ENCODE data around the gene FBXO10. TPM values are rescaled to one million over a fixed set of nuclear protein-coding genes. Genes with fewer than 3 reads are reported as not detected.

Gene FBXO10
- total RNA-seq, 2 experiments from 2014 or later, result 9.4 to 13.2 TPM

- Histone ChIP-seq H4K20me1 (ENCODE audit: insufficient read depth, low read length) (peaks cover 18% of the 10 kb centered on the region), H2AFZ (ENCODE audit: low read length) (peak overlapping the region; percentile 96), H3K4me3 (ENCODE audit: low read depth, low read length, poor library complexity, severe bottlenecking) (peak overlapping the region; percentile 35), H3K27ac (ENCODE audit: low read depth, low read length, poor library complexity, severe bottlenecking) (no peak overlapping the region), H3K9me3 (ENCODE audit: low read length) (no peaks in the 10 kb centered on the region), H3K9me2 (ENCODE audit: insufficient read depth, low read length) (no peaks in the 10 kb centered on the region), H3K4me1 (ENCODE audit: insufficient read depth, low read length, poor library complexity, severe bottlenecking) (peaks cover 47% of the 10 kb centered on the region), H3K79me2 (ENCODE audit: insufficient read depth, low read depth, low read length) (peaks cover 41% of the 10 kb centered on the region), H3K36me3 (ENCODE audit: insufficient read depth, low read length) (peaks cover 22% of the 10 kb centered on the region), H3K4me2 (ENCODE audit: low read length) (peak overlapping the region; percentile 87)
- no peak for TF ChIP-seq CTCF (conservative IDR thresholded peaks at IDR 0.05; ENCODE audit: low read length)
- no peak for TF ChIP-seq EZH2phosphoT487 (IDR thresholded peaks at IDR 0.05; ENCODE audit: borderline replicate concordance, low read depth, low read length)
- intact Hi-C loops (cut with micrococcal nuclease; ENCODE audit: unreplicated experiment), result loop anchor here (5.0 kb wide), 4 partner anchors 107 to 308 kb away; partner anchors contain the start of genes DCAF10, POLR1E and SLC25A51
- no TSS peak for BruUV-seq (replicated peaks)
- ChIA-PET CTCF (ENCODE audit: unreplicated experiment) (no interaction called here), POLR2A (interaction anchor here (0.5 to 0.7 kb wide), 3 partner anchors 18 to 221 kb away, joined by 3 to 6 read pairs (median 3); no protein-coding TSS in a partner anchor)
- no peak for DNase-seq (ENCODE audit: low spot score)
Measured at GRCh38 chr9:37593883-37594448, 17.8 kb upstream of the FBXO10 start.

- Histone ChIP-seq H2AFZ (ENCODE audit: low read length) (peak within 1 kb of the TSS; percentile 47; the same call in 1 of the 2 replicates), H4K20me1 (ENCODE audit: insufficient read depth, low read length) (peaks cover 26% of the 10 kb centered on the region), H3K36me3 (ENCODE audit: insufficient read depth, low read length) (peaks cover 39% of the 10 kb centered on the region), H3K9me3 (ENCODE audit: low read length) (no peaks in the 10 kb centered on the region), H3K27ac (ENCODE audit: low read depth, low read length, poor library complexity, severe bottlenecking) (peak within 1 kb of the TSS; percentile 52), H3K79me2 (ENCODE audit: insufficient read depth, low read depth, low read length) (peaks cover 56% of the 10 kb centered on the region), H3K4me3 (ENCODE audit: low read depth, low read length, poor library complexity, severe bottlenecking) (peak within 1 kb of the TSS; percentile 78), H3K4me2 (ENCODE audit: low read length) (peak within 1 kb of the TSS; percentile 87), H3K9me2 (ENCODE audit: insufficient read depth, low read length) (no peaks in the 10 kb centered on the region), H3K4me1 (ENCODE audit: insufficient read depth, low read length, poor library complexity, severe bottlenecking) (peaks cover 47% of the 10 kb centered on the region)
- intact Hi-C loops (cut with micrococcal nuclease; ENCODE audit: unreplicated experiment), result loop anchor here (5.0 kb wide), 4 partner anchors 105 to 310 kb away; partner anchors contain the start of genes DCAF10, POLR1E and SLC25A51
- ChIA-PET POLR2A (interaction anchor here (0.6 to 4.8 kb wide), 15 partner anchors 8 to 1175 kb away, joined by 3 to 37 read pairs (median 3); partner anchors contain the start of genes EXOSC3, FBXO10 and POLR1E), CTCF (ENCODE audit: unreplicated experiment) (interaction anchor here (0.6 to 0.7 kb wide), 2 partner anchors 9 to 107 kb away, joined by 3 read pairs; no protein-coding TSS in a partner anchor)
- DNase-seq (ENCODE audit: low spot score), result peak; percentile 89
- TF ChIP-seq CTCF (conservative IDR thresholded peaks at IDR 0.05; ENCODE audit: low read length), result no peak
- TF ChIP-seq EZH2phosphoT487 (IDR thresholded peaks at IDR 0.05; ENCODE audit: borderline replicate concordance, low read depth, low read length), result no peak
- BruUV-seq (replicated peaks), result TSS peak; percentile 45
Measured at GRCh38 chr9:37592108-37592951, 16.1 kb upstream of the FBXO10 start, which contains the start of gene TOMM5. TOMM5 (minus strand) TSS chr9:37592597; CDS start chr9:37592532, 65 bp downstream.
